ENCODE data around the gene MYO1B. TPM values are rescaled to one million over a fixed set of nuclear protein-coding genes. Genes with fewer than 3 reads are reported as not detected.

MYO1B gene
- total RNA-seq, 1 donor from 2014 or later, result 165 TPM

DNA sequence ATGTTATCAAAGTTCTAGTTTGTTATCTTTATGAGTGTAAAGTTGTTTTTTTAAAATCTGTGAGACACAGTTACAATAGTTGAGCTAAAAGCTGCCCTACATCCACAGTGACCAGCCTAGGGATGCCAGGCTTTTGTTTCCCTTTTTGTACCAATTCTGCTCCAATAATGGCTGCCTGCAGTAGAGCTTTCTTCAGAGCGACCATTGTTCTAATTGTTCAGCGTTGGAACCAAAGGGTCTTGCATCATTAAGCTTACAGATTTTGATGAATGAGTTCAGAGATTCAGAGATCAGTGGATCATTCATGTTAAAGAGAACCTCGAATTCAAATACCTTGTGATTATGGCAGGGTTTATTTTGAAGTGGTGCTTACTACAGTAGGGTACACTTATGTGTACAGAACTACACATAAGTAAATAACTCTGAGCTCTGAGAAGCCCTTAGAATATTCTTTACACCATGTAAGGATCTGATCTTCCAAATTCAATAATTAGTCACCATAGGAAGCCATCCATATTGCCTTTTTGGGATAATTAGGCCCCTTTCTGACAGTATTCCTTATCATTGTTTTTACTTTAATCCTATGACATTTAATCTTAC is 157.9 kb downstream of the MYO1B start:
- DNase-seq (ENCODE audit: low read depth), result no peak

DNA sequence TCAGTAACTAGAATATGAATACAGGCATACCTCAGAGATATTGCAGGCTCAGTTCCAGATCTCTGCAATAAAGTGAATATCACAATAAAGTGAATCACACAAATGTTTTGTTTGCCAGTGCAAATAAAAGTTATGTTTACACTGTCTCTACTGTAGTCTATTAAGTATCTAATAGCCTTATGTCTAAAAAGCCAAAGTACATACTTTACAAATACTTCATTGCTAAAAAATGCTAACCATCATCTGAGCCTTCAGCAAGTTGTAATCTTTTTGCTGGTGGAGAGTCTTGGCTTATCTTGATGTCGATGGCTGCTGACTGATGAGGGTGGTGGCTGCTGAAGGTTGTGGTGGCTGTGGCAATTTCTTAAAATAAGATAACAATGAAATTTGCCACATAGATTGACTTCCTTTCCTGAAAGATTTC is 159.4 kb downstream of the MYO1B start:
- no peak for DNase-seq (ENCODE audit: low read depth)

DNA sequence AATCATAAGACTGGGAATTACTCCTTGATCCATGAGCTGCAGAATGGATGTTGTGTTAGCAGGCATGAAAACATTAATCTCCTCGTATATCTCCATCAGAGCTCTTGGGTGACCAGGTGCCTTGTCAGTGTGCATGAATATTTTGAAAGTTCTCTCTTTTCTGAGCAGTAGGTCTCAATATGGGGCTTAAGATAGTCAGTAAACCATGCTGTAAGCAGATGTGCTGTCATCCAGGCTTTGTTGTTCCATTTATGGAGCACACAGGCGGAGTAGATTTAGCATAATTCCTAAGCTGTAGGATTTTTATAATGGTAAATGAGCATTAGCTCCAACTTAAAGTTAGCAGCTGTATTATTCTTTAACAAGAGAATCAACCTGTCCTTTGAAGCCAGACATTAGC is 160.3 kb downstream of the MYO1B start:
- no peak for DNase-seq (ENCODE audit: low read depth)

DNA sequence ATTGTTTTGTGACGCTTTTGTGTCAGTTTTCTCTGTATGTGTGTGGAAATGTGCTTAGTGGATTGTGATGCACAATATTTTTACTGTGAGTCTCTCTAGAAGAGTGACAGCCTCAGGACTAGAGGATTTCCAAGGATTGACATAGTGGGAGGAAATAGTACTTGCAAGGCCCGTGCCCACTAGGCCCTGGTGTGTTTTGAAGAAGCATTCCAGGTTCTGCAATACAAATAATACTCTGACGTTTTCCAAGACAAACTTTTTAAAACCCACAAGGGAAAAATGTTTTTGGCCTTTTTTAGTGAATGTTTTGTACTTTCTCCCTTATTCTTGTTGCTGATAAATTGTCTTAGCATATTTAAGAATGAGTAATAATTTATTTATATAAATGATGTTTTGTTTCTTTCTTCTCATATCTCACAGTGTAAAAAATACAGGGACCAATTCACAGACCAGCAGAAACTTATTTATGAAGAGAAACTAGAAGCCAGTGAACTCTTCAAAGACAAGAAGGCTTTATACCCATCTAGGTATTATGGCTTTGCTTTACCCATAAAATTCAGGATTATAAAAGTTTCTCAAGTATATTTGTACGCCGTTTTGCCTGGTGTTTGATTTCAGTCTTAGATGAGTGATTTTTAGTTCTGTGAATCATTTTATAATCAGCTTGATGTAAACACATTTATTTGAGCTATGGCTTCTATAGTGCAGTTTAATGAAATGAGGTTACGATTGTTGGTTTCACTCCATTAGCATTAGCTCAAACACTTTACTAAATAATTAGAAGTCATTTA is 165.6 kb downstream of the MYO1B start:
- no peak for DNase-seq (ENCODE audit: low read depth)

DNA sequence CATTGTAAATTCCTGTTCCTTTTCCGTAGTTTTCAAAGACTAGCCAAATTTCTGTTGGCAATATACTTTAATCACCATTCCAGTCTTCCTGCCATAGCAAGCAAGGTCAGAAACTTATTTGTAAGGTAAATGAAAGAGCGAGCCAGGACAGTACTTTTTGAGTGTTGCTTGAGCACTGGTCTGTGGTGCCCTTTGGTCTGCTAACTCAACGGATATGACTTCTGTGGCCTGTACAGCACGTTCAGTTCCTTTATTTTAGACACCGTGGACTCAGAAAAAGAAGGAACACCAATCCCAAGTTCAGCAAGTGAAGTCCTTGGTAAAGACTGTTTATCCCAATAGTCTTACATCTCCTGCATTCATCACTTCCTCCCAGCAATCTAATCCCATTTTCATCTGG is 166.3 kb downstream of the MYO1B start:
- peak; percentile 23 for DNase-seq (ENCODE audit: low read depth)

DNA sequence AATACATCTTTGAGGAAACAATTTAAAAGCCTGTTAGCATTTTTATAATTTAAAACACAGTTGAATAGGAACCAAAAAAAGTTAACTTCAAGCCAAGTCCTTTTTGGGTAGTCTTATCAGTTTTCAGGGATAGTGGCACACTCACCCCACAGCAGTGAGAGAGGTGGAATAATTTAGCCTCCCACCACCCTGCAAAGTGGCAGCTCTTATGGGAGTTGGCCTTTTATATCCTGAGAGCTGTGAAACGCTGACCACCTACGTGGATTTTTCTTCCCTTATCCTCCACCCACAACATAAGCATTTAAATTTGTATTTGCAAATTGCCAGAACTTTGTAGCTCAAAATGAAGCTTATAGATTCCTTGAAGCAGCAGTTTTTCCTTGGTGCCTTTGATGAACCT is 167.1 kb downstream of the MYO1B start:
- no peak for DNase-seq (ENCODE audit: low read depth)

DNA sequence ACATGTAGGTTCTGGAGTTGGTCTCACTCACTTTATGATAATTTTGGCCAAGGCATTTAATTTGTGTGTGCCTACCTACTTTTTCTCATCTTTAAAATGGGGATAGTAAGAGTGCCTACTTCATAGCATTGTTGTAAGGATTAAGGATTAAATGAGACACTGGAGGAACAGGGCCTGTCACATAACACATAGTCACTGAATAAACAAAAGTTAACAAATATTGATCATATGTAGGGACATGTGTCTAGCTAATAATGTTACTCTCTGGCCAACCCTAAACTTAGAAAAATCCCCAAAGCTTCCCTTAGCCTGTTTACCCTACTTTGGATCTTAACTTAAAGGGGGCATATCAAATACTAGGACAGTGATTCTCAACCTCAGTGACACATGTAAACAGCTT is 169.9 kb downstream of the MYO1B start:
- DNase-seq (ENCODE audit: low read depth), result no peak

DNA sequence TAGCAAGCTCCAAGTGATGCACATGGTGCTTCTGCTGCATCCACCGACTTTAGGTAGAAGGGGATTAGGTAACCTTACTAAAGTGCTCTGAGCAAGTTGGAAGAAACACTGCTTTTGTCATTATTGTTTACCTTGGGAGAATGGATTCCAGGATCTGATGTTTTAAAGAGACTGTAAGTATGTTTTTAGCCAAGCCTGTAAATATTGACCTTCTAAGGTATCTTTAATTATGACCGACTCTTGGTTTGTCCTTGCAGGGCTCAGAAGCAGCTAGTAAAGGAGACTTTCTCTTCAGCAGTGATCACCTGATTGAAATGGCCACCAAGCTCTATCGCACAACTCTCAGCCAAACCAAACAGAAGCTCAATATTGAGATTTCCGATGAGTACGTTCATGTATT is 170.7 kb downstream of the MYO1B start:
- DNase-seq (ENCODE audit: low read depth), result no peak

DNA sequence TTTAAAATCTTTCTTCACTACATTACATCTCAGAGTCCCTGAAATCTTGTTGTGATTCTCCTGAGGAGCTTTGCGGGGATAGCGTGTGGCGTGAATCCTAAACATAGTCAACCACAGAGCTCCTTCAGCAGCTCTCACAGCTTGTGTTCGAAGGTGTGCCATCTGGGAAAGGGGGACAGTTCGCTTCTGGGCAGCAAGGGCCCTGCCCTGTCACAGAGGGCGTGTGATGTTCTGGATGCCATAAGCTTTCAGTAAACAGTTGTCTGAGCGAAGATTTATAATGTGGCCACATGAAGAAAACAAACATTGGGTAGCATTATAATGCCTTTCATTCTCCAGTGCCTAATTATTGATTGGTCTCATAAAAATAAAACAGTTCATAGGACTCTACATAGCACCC is 172.5 kb downstream of the MYO1B start:
- no peak for DNase-seq (ENCODE audit: low read depth)

DNA sequence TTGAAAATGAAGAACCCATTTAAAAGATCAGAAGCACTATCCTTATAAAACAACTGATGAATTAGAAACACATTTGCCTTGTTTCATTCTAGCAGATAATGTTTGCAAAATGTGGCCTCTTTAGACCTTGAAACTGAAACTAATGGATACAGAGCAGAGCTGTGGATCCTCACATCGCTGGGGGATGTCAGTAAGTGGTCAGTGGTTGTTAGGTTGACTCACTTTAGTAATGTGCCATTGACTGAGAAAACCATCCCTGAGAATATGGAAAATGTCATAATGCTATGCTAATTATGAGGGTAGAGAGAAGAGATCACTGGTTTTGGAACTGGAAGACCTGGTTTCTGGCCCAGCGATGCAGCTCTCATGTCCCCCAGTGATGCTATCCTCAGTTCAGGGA is 176.7 kb downstream of the MYO1B start:
- no peak for DNase-seq (ENCODE audit: low read depth)

DNA sequence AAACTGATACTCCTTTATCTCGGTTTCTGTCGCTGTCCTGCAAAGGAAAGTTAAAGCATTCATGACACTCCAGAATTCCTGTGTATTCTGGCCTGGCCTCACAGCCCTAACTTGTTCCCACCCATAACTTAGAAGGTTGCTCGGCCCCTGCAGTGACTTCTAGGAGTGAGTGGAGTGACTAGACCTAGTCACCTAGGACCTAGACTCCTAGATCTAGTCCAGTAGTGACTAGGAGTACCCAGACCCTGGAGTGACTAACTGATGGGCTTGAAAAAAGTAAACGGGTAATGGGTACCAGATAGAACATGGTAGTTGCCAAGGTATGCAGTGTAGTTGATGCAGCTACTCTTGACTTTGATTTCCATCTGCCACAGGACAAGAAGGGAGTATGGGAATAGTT is 181.8 kb downstream of the MYO1B start:
- no peak for DNase-seq (ENCODE audit: low read depth)

DNA sequence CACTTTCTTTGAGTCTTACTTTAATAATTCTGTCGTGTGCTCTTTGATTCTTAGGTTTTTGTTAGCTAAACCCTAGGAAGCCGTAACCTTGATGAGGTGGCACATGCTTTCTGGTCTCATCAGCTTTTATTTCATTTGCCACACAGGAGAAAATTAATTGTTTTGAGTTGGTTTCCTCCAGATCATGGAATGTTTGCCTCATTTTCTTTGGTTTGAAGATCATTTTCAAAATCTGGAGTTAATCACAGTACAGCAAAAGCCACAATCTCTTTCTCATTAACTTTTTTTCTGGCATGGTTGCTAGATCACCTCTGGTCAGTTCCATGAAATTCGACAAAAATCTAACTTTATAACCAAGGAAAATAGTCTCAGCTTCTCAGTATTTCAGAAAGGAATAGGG is 182.9 kb downstream of the MYO1B start:
- no peak for DNase-seq (ENCODE audit: low read depth)

DNA sequence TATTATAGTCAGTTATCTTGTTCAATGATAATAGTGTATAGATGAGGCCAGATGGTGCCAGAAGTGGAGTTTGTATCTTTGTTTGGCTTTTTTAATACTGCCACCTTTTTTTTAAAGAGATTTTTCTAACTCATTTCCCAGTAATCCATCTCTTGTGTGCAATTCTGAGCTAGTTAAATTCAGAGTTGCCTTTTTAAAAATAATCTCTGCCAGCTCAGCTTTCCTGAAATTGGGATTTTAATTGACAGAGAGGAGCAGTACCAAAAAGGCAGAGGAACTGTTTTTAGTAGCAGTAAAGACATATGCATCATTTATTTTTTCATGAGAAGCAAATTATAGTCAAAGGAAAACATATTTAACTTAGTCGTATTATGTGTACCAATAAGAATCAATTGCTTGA is 185.3 kb downstream of the MYO1B start:
- no peak for DNase-seq (ENCODE audit: low read depth)

DNA sequence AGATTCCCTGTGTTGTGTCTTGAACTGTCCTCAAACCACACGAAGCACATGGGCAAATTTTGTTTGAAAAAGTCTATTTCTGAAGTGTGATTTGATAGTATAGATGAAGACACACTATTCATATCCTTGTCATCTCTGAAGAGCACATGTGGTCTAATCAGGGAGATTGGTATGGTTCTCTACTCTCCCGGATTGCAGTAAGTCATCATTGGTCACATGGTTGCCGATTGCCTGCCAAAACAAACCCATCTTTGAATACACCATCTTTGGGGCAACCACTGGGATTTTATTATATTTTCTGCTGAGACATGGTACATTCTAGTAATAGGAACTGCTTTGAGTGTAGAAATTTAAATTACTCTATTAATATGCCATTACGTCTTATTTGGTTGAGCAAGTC is 186.9 kb downstream of the MYO1B start:
- DNase-seq (ENCODE audit: low read depth), result no peak

DNA sequence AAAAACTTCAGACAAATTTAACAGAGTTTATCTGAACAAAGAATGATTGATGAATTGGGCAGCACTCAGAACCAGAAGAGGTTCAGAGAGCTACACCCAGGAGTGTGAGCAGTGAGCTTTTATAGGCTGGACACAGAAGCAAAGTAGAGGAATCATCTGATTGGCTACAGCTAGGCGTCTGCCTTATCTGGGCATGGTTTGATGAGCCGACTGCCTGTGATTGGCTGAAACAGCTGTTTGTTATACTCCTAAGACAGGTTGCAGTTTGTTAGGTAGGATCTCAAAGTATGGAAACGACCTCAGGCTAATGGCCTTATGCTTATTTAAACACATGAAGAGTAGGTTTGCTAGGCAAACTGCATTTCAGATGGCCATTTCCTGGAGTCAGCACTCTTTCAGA is 188.9 kb downstream of the MYO1B start:
- no peak for DNase-seq (ENCODE audit: low read depth)

DNA sequence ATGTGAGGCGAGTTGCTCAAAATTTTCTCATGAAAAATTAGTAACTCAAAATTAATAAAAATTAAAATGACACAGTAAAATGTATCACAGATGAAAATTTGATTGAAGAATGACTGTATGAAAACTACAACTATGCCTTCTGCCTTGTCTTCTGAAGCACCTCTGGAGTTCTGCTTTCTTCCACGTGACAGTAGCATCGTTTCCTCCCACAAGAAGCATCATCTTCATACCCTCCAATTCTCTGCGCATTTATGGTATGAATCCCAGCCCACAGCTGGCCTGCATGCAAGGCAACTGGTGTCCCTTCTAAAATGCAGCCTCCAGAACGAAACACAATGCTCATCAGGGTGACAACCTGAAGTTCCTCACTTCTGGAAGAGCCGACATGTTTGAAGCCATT is 189.9 kb downstream of the MYO1B start:
- DNase-seq (ENCODE audit: low read depth), result no peak

DNA sequence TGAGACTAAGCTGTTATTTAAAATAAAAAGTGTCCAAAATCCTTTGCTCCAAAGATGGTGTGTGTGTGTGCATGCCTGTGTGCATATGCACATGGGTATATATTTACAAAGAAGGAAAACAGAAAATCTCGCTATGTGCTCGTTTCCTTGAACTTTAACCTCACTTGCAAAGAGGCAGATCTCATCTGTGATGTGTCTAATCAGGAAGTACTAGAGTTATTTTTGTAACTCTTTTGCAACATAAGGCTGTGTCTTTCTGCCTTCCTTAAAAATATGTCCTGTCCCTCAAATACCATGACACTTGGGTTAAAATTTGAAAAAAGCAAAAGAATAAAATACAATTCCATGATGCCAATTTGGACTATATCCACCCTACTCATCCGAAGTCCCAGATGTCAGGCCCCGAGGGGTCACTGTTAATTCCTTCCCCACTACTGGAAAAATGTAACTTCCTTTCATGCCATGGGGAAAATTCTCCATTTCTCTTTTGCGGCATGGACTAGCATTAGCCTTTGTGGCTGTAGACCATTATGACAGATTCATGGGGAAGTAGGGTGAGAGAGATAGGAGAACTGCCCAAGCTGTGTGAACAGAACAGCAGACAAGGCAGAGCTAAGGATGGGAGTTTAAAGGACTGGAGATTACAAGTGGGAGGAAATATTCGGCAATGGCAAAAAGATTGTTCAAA is 191.3 kb downstream of the MYO1B start:
- no peak for DNase-seq (ENCODE audit: low read depth)

DNA sequence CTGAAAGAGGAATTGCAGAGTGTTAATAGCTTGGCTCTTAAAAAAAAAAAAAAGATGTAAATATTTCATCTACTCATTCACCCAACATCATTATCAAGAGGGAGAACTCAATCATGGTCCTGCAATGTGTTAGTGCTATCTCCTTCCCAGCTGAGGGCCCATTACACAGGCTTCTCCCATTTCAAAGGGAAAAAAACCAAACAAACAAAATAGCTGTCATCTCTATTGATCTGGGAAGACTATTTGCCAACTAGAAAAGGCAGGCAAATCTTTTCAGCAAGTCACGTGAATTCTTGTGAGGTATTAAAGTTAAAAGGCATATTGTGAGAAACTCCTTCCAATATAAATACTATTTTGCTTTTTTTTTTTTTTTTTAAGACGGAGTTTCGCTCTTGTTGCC is 194.3 kb downstream of the MYO1B start:
- DNase-seq (ENCODE audit: low read depth), result no peak

DNA sequence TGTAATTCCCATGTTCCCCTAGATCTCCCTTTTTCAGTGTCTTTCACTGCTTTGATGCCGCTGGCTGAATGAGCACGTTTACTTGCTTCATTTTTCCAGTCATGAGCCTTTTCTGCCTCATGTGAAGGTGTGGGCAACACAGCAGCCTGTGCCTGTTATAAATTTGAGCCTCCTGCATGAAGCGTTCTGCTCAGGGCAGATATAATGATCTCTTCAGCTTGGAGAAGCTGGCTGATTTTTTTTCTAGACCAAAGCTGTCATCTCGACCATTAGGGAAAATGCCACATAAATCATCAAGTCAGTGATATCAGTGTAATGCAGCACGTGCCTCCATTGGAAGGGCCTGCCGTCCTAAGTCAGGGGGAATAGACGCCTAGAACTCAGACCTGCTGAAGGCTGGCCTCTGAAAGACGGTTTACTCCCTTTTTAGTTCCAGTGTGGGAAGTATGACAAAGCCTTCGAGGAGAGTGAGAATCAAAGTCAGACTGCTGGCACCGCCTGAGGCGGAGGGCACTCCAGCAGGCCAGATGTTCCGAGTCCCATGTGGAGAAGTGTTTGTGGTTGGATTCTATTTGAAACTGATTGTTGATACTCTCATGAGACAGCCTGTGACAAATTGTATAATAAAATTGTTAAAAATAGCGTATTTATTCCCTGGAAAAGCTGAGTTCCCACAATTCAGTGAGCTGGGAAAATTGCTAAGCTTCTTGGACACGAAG is 196.5 kb downstream of the MYO1B start:
- DNase-seq (ENCODE audit: low read depth), result no peak

DNA sequence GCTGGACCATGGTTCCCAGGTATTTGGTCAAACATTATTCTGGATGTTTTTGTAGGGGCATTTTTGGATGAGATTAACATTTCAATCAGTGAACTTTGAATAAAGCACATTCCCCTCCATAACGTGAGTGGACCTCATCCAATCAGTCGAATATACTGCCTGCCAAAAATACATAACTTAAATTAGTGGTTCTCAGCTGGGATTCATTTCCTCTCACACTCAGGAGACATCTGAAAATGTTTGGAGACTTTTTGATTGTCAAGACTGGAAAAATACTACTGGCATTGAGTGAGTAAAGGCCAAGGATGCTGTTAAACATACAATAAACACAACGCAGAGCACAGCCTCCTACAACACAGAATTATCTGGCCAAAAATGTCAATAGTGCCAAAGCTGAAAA is 198.2 kb downstream of the MYO1B start:
- no peak for DNase-seq (ENCODE audit: low read depth)

DNA sequence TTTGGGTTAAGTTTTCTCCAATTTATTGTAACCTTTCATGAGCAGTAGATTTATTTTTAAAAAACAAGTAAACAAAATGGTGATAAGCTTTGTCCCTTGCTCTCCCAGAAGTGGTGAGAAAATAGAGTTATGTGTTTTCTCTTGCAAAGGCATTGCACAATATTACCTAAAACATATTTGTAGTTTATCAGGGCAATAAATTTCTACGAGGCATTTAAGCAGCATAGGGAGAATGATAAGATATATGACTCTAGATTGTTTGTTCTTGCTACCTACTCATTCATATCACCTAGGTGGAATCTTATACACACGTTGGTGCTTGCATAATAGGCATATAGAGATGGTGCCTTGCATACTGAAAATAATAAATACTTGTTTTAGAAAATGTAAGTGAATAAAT is 201.7 kb downstream of the MYO1B start:
- DNase-seq (ENCODE audit: low read depth), result no peak

DNA sequence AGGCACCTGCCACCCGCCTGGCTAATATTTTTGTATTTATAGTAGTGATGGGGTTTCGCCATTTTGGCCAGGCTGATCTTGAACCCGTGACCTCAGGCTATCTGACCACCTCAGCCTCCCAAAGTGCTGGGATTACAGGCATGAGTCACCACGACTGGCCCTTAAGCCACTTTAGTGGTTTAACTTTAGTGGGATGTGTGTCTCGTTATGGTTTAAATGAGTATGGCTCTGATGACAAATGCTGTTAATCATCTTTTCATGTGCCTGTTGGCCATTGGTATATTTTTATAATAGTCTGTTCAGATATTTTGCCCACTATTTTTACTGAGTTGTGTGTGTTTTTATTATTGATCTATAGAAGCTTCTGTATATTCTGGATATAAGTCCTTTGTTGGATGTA is 205.9 kb downstream of the MYO1B start:
- no peak for DNase-seq (ENCODE audit: low read depth)

DNA sequence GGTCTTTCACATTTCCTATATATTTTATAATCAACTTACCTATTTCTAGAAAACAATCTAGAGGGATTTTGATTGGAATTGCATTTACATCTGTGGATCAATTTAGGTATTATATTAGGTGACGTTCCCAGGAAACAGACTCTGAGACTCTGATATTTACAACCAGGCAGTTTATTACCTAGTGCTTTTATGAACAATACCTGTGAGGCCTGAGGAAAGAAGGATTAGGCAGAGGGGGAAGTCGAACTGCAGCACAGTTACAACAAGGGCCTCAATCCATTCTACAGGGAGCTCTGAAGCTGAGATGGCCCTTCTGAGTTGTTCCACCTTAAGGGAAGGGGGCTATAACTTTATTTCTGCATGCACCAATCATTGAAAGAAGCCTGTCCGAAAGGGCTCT is 206.9 kb downstream of the MYO1B start:
- DNase-seq (ENCODE audit: low read depth), result no peak

Data from renal cortical epithelial cell (primary cell).